Lung (tissue), 12 donors: ENCODE measurements around the gene BTBD16. TPM values are rescaled to one million over a fixed set of nuclear protein-coding genes. Genes with fewer than 3 reads are reported as not detected.

ENCODE experiments used
- ATAC-seq: fragments of 200-7000 bp; cut with Tn5 transposase; one replicate; pipeline ENCODE4 v1.9.1; 2020; ENCODE audit warnings: moderate number of reproducible peaks; ENCODE audit not compliant: insufficient read depth, low FRiP score
- DNase-seq, 3 donors: peaks; one replicate each; pipeline ENCODE4 v3.0.0-alpha.2; 2013 to 2017
- H3K27ac ChIP-seq, 2 donors: one replicate each; pipeline ENCODE4 v1.5.1; 2013; ENCODE audit warnings: mild to moderate bottlenecking in 2 of 2, moderate library complexity in 2 of 2, control low read depth in 1 of 2, inconsistent platforms in 1 of 2, low read depth in 1 of 2, low read length in 1 of 2
- H3K27me3 ChIP-seq, 3 donors: one replicate each; pipeline ENCODE4 v1.5.1; 2013; ENCODE audit warnings: low read length in 2 of 3; ENCODE audit not compliant: control insufficient read depth in 3 of 3, insufficient read depth in 3 of 3
- H3K36me3 ChIP-seq, 4 donors: one replicate each; pipeline ENCODE4 v1.5.1; 2013; ENCODE audit warnings: low read length in 4 of 4, mild to moderate bottlenecking in 1 of 4, moderate library complexity in 1 of 4; ENCODE audit not compliant: control insufficient read depth in 4 of 4, insufficient read depth in 4 of 4
- H3K4me1 ChIP-seq, 5 donors: one replicate each; pipeline ENCODE4 v1.5.1; 2013; ENCODE audit warnings: low read length in 5 of 5, mild to moderate bottlenecking in 2 of 5, moderate library complexity in 1 of 5; ENCODE audit not compliant: control insufficient read depth in 5 of 5, insufficient read depth in 5 of 5
- H3K4me3 ChIP-seq: one replicate; pipeline ENCODE4 v1.5.1; 2013; ENCODE audit warnings: mild to moderate bottlenecking, control low read depth, moderate library complexity
- H3K9ac ChIP-seq, 2 donors: one replicate each; pipeline ENCODE4 v1.5.1; 2013; ENCODE audit warnings: low read length in 2 of 2, control low read depth in 1 of 2; ENCODE audit not compliant: insufficient read depth in 1 of 2
- H3K9me3 ChIP-seq, 4 donors: one replicate each; pipeline ENCODE4 v1.5.1; 2013; ENCODE audit warnings: low read length in 3 of 4, mild to moderate bottlenecking in 1 of 4, moderate library complexity in 1 of 4; ENCODE audit not compliant: control insufficient read depth in 4 of 4, insufficient read depth in 3 of 4
- CTCF ChIP-seq: IDR thresholded peaks from 2 replicates; pipeline ENCODE4 v1.5.1; 2012; ENCODE audit warnings: mild to moderate bottlenecking; ENCODE audit errors: control extremely low read depth, extremely low read depth
- WGBS, 2 donors: extraction: QIAGEN DNeasy Blood & Tissue Kit; methylation state at CpG; one replicate each; pipeline ENCODE4 v1.1.7; 2013; 5-methylcytosine and 5-hydroxymethylcytosine counted together
- polyA plus RNA-seq, 2 donors: library from polyadenylated mRNA; stranded (reverse); fragments of 200-250 nt; gene quantifications; one replicate each; pipeline ENCODE4 v1.2.1, GENCODE V29; 2013
- total RNA-seq, 2 donors: library from RNA; depleted of rRNA in 1 of 2; stranded (reverse); fragments of >200 nt in 1 of 2; gene quantifications; one replicate each; pipeline ENCODE4 v1.2.1, GENCODE V29; 2014 to 2021
- donor health status: control.
- donor health status: control.
- donor health status: Bipolar disorder and iron deficiency.
- donor health status: healthy.
- donor health status: DM: yes; HTN: yes; CAD: no.

Gene BTBD16
- total and polyA plus RNA-seq, 4 donors: 0.03 to 0.73 (median 0.67) TPM; not detected in 1

- no peak for ATAC-seq
- H3K4me1 ChIP-seq: no peaks in the 10 kb centered on the region
Measured at GRCh38 chr10:122331100-122331499, 60.0 kb downstream of the BTBD16 start.

GRCh38 chr10:122331615-122332446, 60.7 kb downstream of the BTBD16 start:
- ATAC-seq: no peak
- DNase-seq: peak in 1 of 3 donors; percentile 6
- Histone ChIP-seq H3K36me3 (no peaks in the 10 kb centered on the region), H3K9ac (no peak overlapping the region), H3K27me3 (no peaks in the 10 kb centered on the region), H3K27ac (no peak overlapping the region), H3K4me3 (no peak overlapping the region), H3K9me3 (peaks cover 0 to 2% (median 0%) of the 10 kb centered on the region in 4 donors), H3K4me1 (no peaks in the 10 kb centered on the region)
- WGBS, 2 donors: 66 to 77% methylated on average over 16 of the region's 16 CpGs
- no peak for TF ChIP-seq CTCF

More at GRCh38 chr10:122331100-122331499, 60.0 kb downstream of the BTBD16 start:
- no peaks in the 10 kb centered on the region for H3K36me3 ChIP-seq
- H3K9me3 ChIP-seq: peaks cover 0 to under 1% (median 0%) of the 10 kb centered on the region in 4 donors
- 87 to 89% methylated on average over 7 of the region's 7 CpGs for WGBS, 2 donors
- no peak overlapping the region for H3K27ac ChIP-seq
- H3K9ac ChIP-seq: no peak overlapping the region
- no peak for TF ChIP-seq CTCF
- H3K4me3 ChIP-seq: no peak overlapping the region
- DNase-seq: no peak
- no peaks in the 10 kb centered on the region for H3K27me3 ChIP-seq

- no peak for ATAC-seq
- WGBS, 2 donors: 71 to 86% methylated on average over 4 of the region's 4 CpGs
- no peak overlapping the region for H3K9ac ChIP-seq
- H3K36me3 ChIP-seq: no peaks in the 10 kb centered on the region
- no peak overlapping the region for H3K4me3 ChIP-seq
- no peaks in the 10 kb centered on the region for H3K27me3 ChIP-seq
- DNase-seq: no peak
- no peaks in the 10 kb centered on the region for H3K4me1 ChIP-seq
- peaks cover 0 to 2% (median 0%) of the 10 kb centered on the region in 4 donors for H3K9me3 ChIP-seq
- TF ChIP-seq CTCF: no peak
- no peak overlapping the region for H3K27ac ChIP-seq
Measured at GRCh38 chr10:122333037-122333436, 61.9 kb downstream of the BTBD16 start.
